NB4 (cell line): ENCODE results near the gene TSPAN5.

ENCODE experiments used
- DNase-seq: peaks from one replicate; pipeline ENCODE4 v3.0.0; 2010; ENCODE audit warnings: low read depth
- H3K4me3 ChIP-seq: one replicate; pipeline ENCODE4 v1.5.1; 2011; ENCODE audit warnings: mild to moderate bottlenecking, low read depth, low read length, moderate library complexity
- CTCF ChIP-seq: IDR thresholded peaks from one replicate; pipeline ENCODE4 v1.5.1; 2012; ENCODE audit warnings: low read depth, low read length
- MAX ChIP-seq: IDR thresholded peaks from 2 replicates; pipeline ENCODE4 v1.6.1; 2011; ENCODE audit warnings: low read depth, low read length
- MYC ChIP-seq: IDR thresholded peaks from 2 replicates; pipeline ENCODE4 v1.6.1; 2011; ENCODE audit warnings: low read depth, low read length
- POLR2A ChIP-seq: IDR thresholded peaks from 2 replicates; pipeline ENCODE4 v1.6.1; 2011; ENCODE audit warnings: mild to moderate bottlenecking; ENCODE audit not compliant: insufficient read length; ENCODE audit errors: extremely low read depth

The TSPAN5 gene

GRCh38 chr4:98639523-98639922, 18.9 kb downstream of the TSPAN5 start:
- H3K4me3 ChIP-seq, result no peak overlapping the region
- TF ChIP-seq MAX (no peak), MYC (no peak), CTCF (no peak)
- DNase-seq, result no peak

- DNase-seq, result no peak
- TF ChIP-seq CTCF (no peak), MAX (no peak), POLR2A (no peak), MYC (no peak)
- no peak overlapping the region for H3K4me3 ChIP-seq
These were observed 19.3 kb downstream of the TSPAN5 start for GRCh38 chr4:98639108-98639507.

GRCh38 chr4:98638661-98639060, 19.8 kb downstream of the TSPAN5 start:
- no peak for DNase-seq
- H3K4me3 ChIP-seq, result no peak overlapping the region
- TF ChIP-seq MYC, result no peak

- H3K4me3 ChIP-seq, result no peak overlapping the region
- TF ChIP-seq POLR2A (no peak), CTCF (no peak), MYC (no peak), MAX (no peak)
- DNase-seq, result no peak
These were observed 24.4 kb downstream of the TSPAN5 start for GRCh38 chr4:98634061-98634460.

- no peak overlapping the region for H3K4me3 ChIP-seq
- TF ChIP-seq POLR2A, result no peak
- TF ChIP-seq MYC, result no peak
- no peak for TF ChIP-seq CTCF
- no peak for TF ChIP-seq MAX
- no peak for DNase-seq
These were observed 25.3 kb downstream of the TSPAN5 start for GRCh38 chr4:98633159-98633558.

- H3K4me3 ChIP-seq, result no peak overlapping the region
- DNase-seq, result no peak
- TF ChIP-seq MYC, result no peak
- TF ChIP-seq CTCF, result no peak
- no peak for TF ChIP-seq MAX
- no peak for TF ChIP-seq POLR2A
These were observed 26.2 kb downstream of the TSPAN5 start for GRCh38 chr4:98632258-98632657.
